ENCODE results near the gene CACNA2D2. TPM values are rescaled to one million over a fixed set of nuclear protein-coding genes. Genes with fewer than 3 reads are reported as not detected.

CACNA2D2 gene
- total and polyA plus RNA-seq, 3 donors from 2014 or later = 15.9 to 19.3 (median 16.1) TPM

- no peaks in the 10 kb centered on the region for H3K36me3 ChIP-seq (ENCODE audit: low read depth, missing control alignments)
- WGBS, 2 donors = 95% methylated on average over 6 of the region's 6 CpGs; no CpG with 5 or more reads in 1 of the 2 donors
- intact Hi-C loops (cut with DNase I; ENCODE audit: low total_unique reads) = no loop called here
Measured at GRCh38 chr3:50378024-50378423, 125.4 kb downstream of the CACNA2D2 start.

GRCh38 chr3:50375258-50375931 lies 128.0 kb downstream of the CACNA2D2 start:
- no peak for DNase-seq
- H3K36me3 ChIP-seq (ENCODE audit: low read depth, missing control alignments) = no peaks in the 10 kb centered on the region
- TF ChIP-seq POLR2A (IDR thresholded peaks at IDR 0.05) = no peak
- no peak for TF ChIP-seq CTCF (IDR thresholded peaks at IDR 0.05)
- H3K4me3 ChIP-seq = no peak overlapping the region
- H3K27me3 ChIP-seq = no peaks in the 10 kb centered on the region
- 79 to 85% methylated on average over 3 to 7 of the region's 7 CpGs for WGBS, 2 donors
- no peaks in the 10 kb centered on the region for H3K4me1 ChIP-seq
- H3K9me3 ChIP-seq = no peaks in the 10 kb centered on the region
- intact Hi-C loops (cut with DNase I; ENCODE audit: low total_unique reads) = no loop called here
- no peak overlapping the region for H3K27ac ChIP-seq

More at GRCh38 chr3:50378024-50378423, 125.4 kb downstream of the CACNA2D2 start:
- H3K27ac ChIP-seq = no peak overlapping the region
- H3K9me3 ChIP-seq = no peaks in the 10 kb centered on the region
- no peaks in the 10 kb centered on the region for H3K27me3 ChIP-seq
- H3K4me1 ChIP-seq = peaks cover 7% of the 10 kb centered on the region
- TF ChIP-seq POLR2A (IDR thresholded peaks at IDR 0.05) = no peak
- no peak for TF ChIP-seq CTCF (IDR thresholded peaks at IDR 0.05)
- no peak for DNase-seq
- no peak overlapping the region for H3K4me3 ChIP-seq

- no peaks in the 10 kb centered on the region for H3K4me1 ChIP-seq
- TF ChIP-seq CTCF (IDR thresholded peaks at IDR 0.05) (no peak), POLR2A (IDR thresholded peaks at IDR 0.05) (no peak)
- DNase-seq = no peak
- intact Hi-C loops (cut with DNase I; ENCODE audit: low total_unique reads) = no loop called here
- H3K36me3 ChIP-seq (ENCODE audit: low read depth, missing control alignments) = no peaks in the 10 kb centered on the region
- 80 to 81% methylated on average over 12 to 22 of the region's 22 CpGs for WGBS, 2 donors
- no peak overlapping the region for H3K4me3 ChIP-seq
- no peaks in the 10 kb centered on the region for H3K27me3 ChIP-seq
- H3K9me3 ChIP-seq = no peaks in the 10 kb centered on the region
- H3K27ac ChIP-seq = no peak overlapping the region
Measured at GRCh38 chr3:50374363-50375257, 128.8 kb downstream of the CACNA2D2 start.

- Histone ChIP-seq H3K27me3 (no peaks in the 10 kb centered on the region), H3K4me1 (no peaks in the 10 kb centered on the region), H3K4me3 (no peak overlapping the region), H3K27ac (no peak overlapping the region), H3K36me3 (ENCODE audit: low read depth, missing control alignments) (no peaks in the 10 kb centered on the region), H3K9me3 (no peaks in the 10 kb centered on the region)
- WGBS, 2 donors = 59 to 64% methylated on average over 12 of the region's 12 CpGs
- TF ChIP-seq CTCF (IDR thresholded peaks at IDR 0.05) (no peak), POLR2A (IDR thresholded peaks at IDR 0.05) (no peak)
- no peak for DNase-seq
- intact Hi-C loops (cut with DNase I; ENCODE audit: low total_unique reads) = no loop called here
Measured at GRCh38 chr3:50373146-50374051, 130.0 kb downstream of the CACNA2D2 start.
